Dermis blood vessel endothelial cell (primary cell): Measurements from ENCODE around the gene HDLBP. TPM values are rescaled to one million over a fixed set of nuclear protein-coding genes. Genes with fewer than 3 reads are reported as not detected.

ENCODE experiments used
- DNase-seq: peaks from one replicate; pipeline ENCODE4 v3.0.0; 2010
- total RNA-seq: library from RNA; depleted of rRNA; stranded (reverse); fragments of >200 nt; gene quantifications from 2 replicates; pipeline ENCODE4 v1.2.3, GENCODE V29; 2014

HDLBP gene
- total RNA-seq, 1 donor from 2014 or later: 594 TPM

GRCh38 chr2:241227594-241227993 lies 87.9 kb downstream of the HDLBP start:
- no peak for DNase-seq

GRCh38 chr2:241226723-241227572 lies 88.5 kb downstream of the HDLBP start:
- no peak for DNase-seq

- no peak for DNase-seq
Observed at GRCh38 chr2:241225983-241226382, 89.5 kb downstream of the HDLBP start.

GRCh38 chr2:241225545-241225944 lies 89.9 kb downstream of the HDLBP start:
- no peak for DNase-seq

- DNase-seq: no peak
Observed at GRCh38 chr2:241224851-241225438, 90.5 kb downstream of the HDLBP start.

- DNase-seq: peak; percentile 52
Observed at GRCh38 chr2:241224018-241224850, 91.2 kb downstream of the HDLBP start.

- DNase-seq: peak; percentile 60
Observed at GRCh38 chr2:241223211-241224017, 92.1 kb downstream of the HDLBP start.

- no peak for DNase-seq
Observed at GRCh38 chr2:241219856-241220356, 95.6 kb downstream of the HDLBP start.

- no peak for DNase-seq
Observed at GRCh38 chr2:241219030-241219382, 96.5 kb downstream of the HDLBP start.

GRCh38 chr2:241218131-241219029 lies 97.1 kb downstream of the HDLBP start:
- DNase-seq: peak; percentile 33

- DNase-seq: peak; percentile 64
Observed at GRCh38 chr2:241217320-241218031, 98.0 kb downstream of the HDLBP start.

GRCh38 chr2:241216211-241216761 lies 99.2 kb downstream of the HDLBP start:
- DNase-seq: no peak

- no peak for DNase-seq
Observed at GRCh38 chr2:241215421-241215820, 100.1 kb downstream of the HDLBP start.

GRCh38 chr2:241214766-241215165 lies 100.7 kb downstream of the HDLBP start:
- no peak for DNase-seq

- no peak for DNase-seq
Observed at GRCh38 chr2:241214209-241214608, 101.3 kb downstream of the HDLBP start.

- no peak for DNase-seq
Observed at GRCh38 chr2:241213567-241213966, 101.9 kb downstream of the HDLBP start.

GRCh38 chr2:241213041-241213440 lies 102.4 kb downstream of the HDLBP start:
- DNase-seq: no peak

GRCh38 chr2:241211276-241211675 lies 104.2 kb downstream of the HDLBP start:
- DNase-seq: no peak

GRCh38 chr2:241209271-241209670 lies 106.2 kb downstream of the HDLBP start:
- no peak for DNase-seq

GRCh38 chr2:241208058-241208457 lies 107.4 kb downstream of the HDLBP start:
- no peak for DNase-seq
